Measurements from ENCODE around the gene LYST. TPM values are rescaled to one million over a fixed set of nuclear protein-coding genes. Genes with fewer than 3 reads are reported as not detected.
A peak's percentile ranks its signal among the peaks of the same experiment; 100 is the strongest.

The LYST gene
- total RNA-seq, 2 experiments from 2014 or later: 77.4 to 87.3 TPM

DNA sequence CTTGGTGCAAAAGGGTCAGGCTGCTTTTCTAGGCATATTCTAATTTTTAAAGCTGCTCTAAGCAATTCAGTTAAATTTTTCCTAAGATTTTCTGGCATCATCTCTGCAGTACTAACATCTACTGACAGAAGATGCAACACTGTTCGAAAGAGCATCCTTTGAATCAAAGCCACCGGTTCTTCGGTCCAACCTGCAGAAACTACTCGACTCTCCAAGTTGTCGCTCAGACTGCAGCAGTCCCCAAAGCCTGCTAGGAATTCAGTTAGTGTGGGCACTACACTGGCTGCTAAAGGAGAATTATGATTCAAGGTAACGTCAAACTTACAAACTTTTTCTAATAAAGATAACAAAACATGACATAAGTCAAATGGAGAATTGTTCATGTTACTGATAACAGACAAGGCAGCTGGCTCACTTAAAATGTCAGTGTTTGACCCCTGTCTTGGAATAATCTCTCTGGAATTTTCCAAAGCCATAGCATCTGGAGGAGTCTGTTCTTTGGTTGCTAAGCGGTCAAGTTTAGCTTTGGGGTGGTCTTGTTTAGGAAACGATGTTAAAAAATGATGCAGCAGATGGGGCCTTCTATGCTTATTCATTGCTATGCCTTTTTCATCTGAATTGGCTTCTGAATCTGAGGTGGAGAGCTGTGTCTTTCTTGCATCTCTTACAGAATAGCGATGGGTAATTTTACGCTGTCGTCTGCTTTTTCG lies 56.9 kb downstream of the LYST start:
- POLR2A ChIA-PET: no interaction called here

GRCh38 chr1:235808223-235808622 lies 58.5 kb downstream of the LYST start:
- POLR2A ChIA-PET: no interaction called here
- peaks cover 1% of the 10 kb centered on the region for H3K4me1 Mint-ChIP-seq (ENCODE audit: low read depth)
- intact Hi-C loops (cut with micrococcal nuclease): no loop called here
- H3K27me3 Mint-ChIP-seq: no peaks in the 10 kb centered on the region
- H3K27ac Mint-ChIP-seq: no peak overlapping the region
- no peak for TF ChIP-seq CTCF (IDR thresholded peaks at IDR 0.05)
- H3K36me3 Mint-ChIP-seq (ENCODE audit: low read depth): peaks cover 35% of the 10 kb centered on the region
- CTCF ChIA-PET: no interaction called here
- no peak for ATAC-seq
- H3K9me3 Mint-ChIP-seq: no peaks in the 10 kb centered on the region
- no peak overlapping the region for H3K4me3 Mint-ChIP-seq
- DNase-seq: no peak

More for the DNA sequence above, 56.9 kb downstream of the LYST start:
- H3K4me1 Mint-ChIP-seq (ENCODE audit: low read depth): peaks cover 1% of the 10 kb centered on the region
- H3K36me3 Mint-ChIP-seq (ENCODE audit: low read depth): peaks cover 31% of the 10 kb centered on the region
- ATAC-seq (no peak), DNase-seq (no peak)
- H3K27me3 Mint-ChIP-seq: no peaks in the 10 kb centered on the region
- CTCF ChIA-PET: interaction anchor here (1.3 kb wide), 1 partner anchor 162 kb away, joined by 4 read pairs; no protein-coding TSS in a partner anchor
- intact Hi-C loops (cut with micrococcal nuclease): no loop called here
- no peaks in the 10 kb centered on the region for H3K9me3 Mint-ChIP-seq
- no peak for TF ChIP-seq CTCF (IDR thresholded peaks at IDR 0.05)
- H3K27ac Mint-ChIP-seq: peak overlapping the region; percentile 9
- H3K4me3 Mint-ChIP-seq: no peak overlapping the region

DNA sequence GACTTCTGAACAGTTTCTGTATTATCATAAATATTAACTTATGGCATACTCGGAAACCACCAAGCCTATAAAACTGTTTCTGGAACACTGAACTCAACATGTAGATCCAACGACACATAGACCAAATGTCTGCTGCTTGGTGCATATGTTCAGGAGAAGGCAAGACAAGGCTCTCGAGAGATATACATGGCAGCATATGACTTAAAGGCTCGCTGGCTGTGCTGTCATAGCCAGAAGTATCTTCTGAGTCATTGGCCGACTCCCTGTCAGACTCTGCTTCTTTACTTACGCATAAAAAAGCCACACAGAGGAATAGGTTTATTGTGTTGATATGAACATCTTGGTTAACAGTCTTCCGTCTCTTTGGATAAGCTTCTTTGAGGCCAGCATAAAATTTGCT lies 60.6 kb downstream of the LYST start:
- DNase-seq: no peak
- peaks cover 47% of the 10 kb centered on the region for H3K36me3 Mint-ChIP-seq (ENCODE audit: low read depth)
- TF ChIP-seq CTCF (IDR thresholded peaks at IDR 0.05): no peak
- H3K27ac Mint-ChIP-seq: no peak overlapping the region
- ChIA-PET CTCF (interaction anchor here (1.7 kb wide), 1 partner anchor 39 kb away, joined by 4 read pairs; no protein-coding TSS in a partner anchor), POLR2A (no interaction called here)
- no peaks in the 10 kb centered on the region for H3K27me3 Mint-ChIP-seq
- no peaks in the 10 kb centered on the region for H3K9me3 Mint-ChIP-seq
- no peak overlapping the region for H3K4me3 Mint-ChIP-seq
- peaks cover 7% of the 10 kb centered on the region for H3K4me1 Mint-ChIP-seq (ENCODE audit: low read depth)
- no peak for ATAC-seq
- intact Hi-C loops (cut with micrococcal nuclease): no loop called here

- intact Hi-C loops (cut with micrococcal nuclease): no loop called here
- Mint-ChIP-seq H3K9me3 (no peaks in the 10 kb centered on the region), H3K4me3 (no peak overlapping the region)
Measured at GRCh38 chr1:235802573-235803346, 63.9 kb downstream of the LYST start.

More at GRCh38 chr1:235802573-235803346, 63.9 kb downstream of the LYST start:
- no peak overlapping the region for H3K27ac Mint-ChIP-seq
- H3K36me3 Mint-ChIP-seq (ENCODE audit: low read depth): peaks cover 58% of the 10 kb centered on the region
- ChIA-PET POLR2A (interaction anchor here (0.6 kb wide), 1 partner anchor 75 kb away, joined by 3 read pairs; no protein-coding TSS in a partner anchor), CTCF (interaction anchor here (0.7 to 2.1 kb wide), 5 partner anchors 12 to 169 kb away, joined by 3 to 8 read pairs (median 4); no protein-coding TSS in a partner anchor)
- no peaks in the 10 kb centered on the region for H3K27me3 Mint-ChIP-seq
- ATAC-seq (no peak), DNase-seq (no peak)
- H3K4me1 Mint-ChIP-seq (ENCODE audit: low read depth): peaks cover 10% of the 10 kb centered on the region
- no peak for TF ChIP-seq CTCF (IDR thresholded peaks at IDR 0.05)
